SK-N-SH (cell line): ENCODE results near the gene CA9. TPM values are rescaled to one million over a fixed set of nuclear protein-coding genes. Genes with fewer than 3 reads are reported as not detected.
"Not testable (repeated sequence)": the region's sequence is repeated elsewhere in the genome, so short reads cannot be mapped to it uniquely, and the experiment has no call there.

Experiments
- CTCF ChIA-PET: fragments of 300-600, 350-600 bp; formaldehyde crosslinking; extraction: SDS; loops from one replicate; lab custom pipeline; 2021; lab: Yijun Ruan, JAX
- POLR2A ChIA-PET: fragments of 350-600 bp; sonication (Branson Sonifier 250); formaldehyde crosslinking; extraction: SDS; loops from one replicate; lab custom pipeline; 2020; ENCODE audit warnings: antibody characterized with exemption, inconsistent platforms; lab: Yijun Ruan, JAX
- DNase-seq: peaks from one replicate; pipeline ENCODE4 v3.0.0; 2012
- H2AFZ ChIP-seq: fragments of 200-600 bp; sonication (generic); 2 replicates; pipeline ENCODE4 v1.8.1; 2016; ENCODE audit warnings: antibody characterized with exemption, mild to moderate bottlenecking, low read depth
- H3F3A ChIP-seq: fragments of 200-600 bp; sonication (generic); replicated peaks from 2 replicates; pipeline ENCODE3; 2016; ENCODE audit warnings: antibody characterized with exemption, mild to moderate bottlenecking; ENCODE audit not compliant: insufficient read depth
- H3K27ac ChIP-seq, 2 experiments: fragments of 200-500 bp in 1 of 2; fragments of 200-600 bp in 1 of 2; sonication (Bioruptor generic) in 1 of 2; sonication (generic), shearing (Covaris generic) in 1 of 2; 2 replicates each; pipeline versions ENCODE4 v1.5.1 to v1.6.1; 2014 to 2016; ENCODE audit warnings: low read depth in 2 of 2, inconsistent platforms in 1 of 2, low read length in 1 of 2, mild to moderate bottlenecking in 1 of 2, mixed read lengths in 1 of 2
- H3K27me3 ChIP-seq: fragments of 200-600 bp; sonication (generic), shearing (Covaris generic); 2 replicates; pipeline ENCODE4 v1.6.1; 2016; ENCODE audit warnings: mixed run types; ENCODE audit not compliant: insufficient read depth
- H3K36me3 ChIP-seq, 2 experiments: fragments of 200-500 bp in 1 of 2; fragments of 200-600 bp in 1 of 2; sonication (Bioruptor generic) in 1 of 2; sonication (generic) in 1 of 2; replicated peaks in 1 of 2; 2 replicates each; pipeline versions ENCODE3 to v1.5.1; 2014 to 2016; ENCODE audit warnings: low read length in 1 of 2, mild to moderate bottlenecking in 1 of 2; ENCODE audit not compliant: insufficient read depth in 2 of 2, control insufficient read depth in 1 of 2
- H3K4me1 ChIP-seq, 2 experiments: fragments of 200-500 bp in 1 of 2; fragments of 200-600 bp in 1 of 2; sonication (Bioruptor generic) in 1 of 2; sonication (generic), shearing (Covaris generic) in 1 of 2; 2 replicates each; pipeline versions ENCODE4 v1.5.1 to v1.6.1; 2014 to 2016; ENCODE audit warnings: low read depth in 1 of 2, low read length in 1 of 2, mixed run types in 1 of 2; ENCODE audit not compliant: insufficient read depth in 2 of 2, control insufficient read depth in 1 of 2
- H3K4me2 ChIP-seq: fragments of 200-600 bp; sonication (generic), shearing (Covaris generic); 2 replicates; pipeline ENCODE4 v1.6.1; 2017; ENCODE audit warnings: mixed run types
- H3K4me3 ChIP-seq, 2 experiments: fragments of 200-500 bp in 1 of 2; fragments of 200-600 bp in 1 of 2; sonication (Bioruptor generic) in 1 of 2; sonication (generic), shearing (Covaris generic) in 1 of 2; 2 replicates each; pipeline versions ENCODE4 v1.5.1 to v1.8.1; 2014 to 2016; ENCODE audit warnings: low read depth in 2 of 2, inconsistent platforms in 1 of 2, low read length in 1 of 2, mild to moderate bottlenecking in 1 of 2, mixed read lengths in 1 of 2, moderate library complexity in 1 of 2
- H3K79me2 ChIP-seq: fragments of 200-600 bp; sonication (generic); 2 replicates; pipeline ENCODE4 v1.8.1; 2017; ENCODE audit warnings: mild to moderate bottlenecking; ENCODE audit not compliant: insufficient read depth
- H3K9ac ChIP-seq: fragments of 200-600 bp; sonication (generic); 2 replicates; pipeline ENCODE4 v1.6.1; 2017; ENCODE audit warnings: mixed run types
- H3K9me2 ChIP-seq: fragments of 200-600 bp; sonication (generic); 2 replicates; pipeline ENCODE4 v1.6.1; 2017; ENCODE audit warnings: mixed run types
- H3K9me3 ChIP-seq: fragments of 200-600 bp; sonication (generic); 2 replicates; pipeline ENCODE4 v1.6.1; 2017; ENCODE audit warnings: mixed run types, mild to moderate bottlenecking, moderate library complexity
- H4K20me1 ChIP-seq: fragments of 200-600 bp; sonication (generic); 2 replicates; pipeline ENCODE4 v1.6.1; 2017; ENCODE audit warnings: mild to moderate bottlenecking, mixed run types; ENCODE audit not compliant: insufficient read depth
- CTCF ChIP-seq: fragments of 200-600 bp; sonication (generic); IDR thresholded peaks from 2 replicates; pipeline ENCODE4 v1.6.1; 2017; ENCODE audit warnings: antibody characterized with exemption, mild to moderate bottlenecking, moderate library complexity
- EZH2phosphoT487 ChIP-seq: fragments of 200-600 bp; sonication (generic); IDR thresholded peaks from 2 replicates; pipeline ENCODE4 v1.6.1; 2017; ENCODE audit warnings: low read depth, mixed run types, mild to moderate bottlenecking, antibody characterized with exemption, moderate library complexity, borderline replicate concordance
- GABPA ChIP-seq: IDR thresholded peaks from 2 replicates; pipeline ENCODE4 v1.4.0; 2012; ENCODE audit warnings: low read depth, mild to moderate bottlenecking
- GATA2 ChIP-seq: sonication (generic); formaldehyde crosslinking; IDR thresholded peaks from 2 replicates; pipeline ENCODE4 v1.5.0; 2020; ENCODE audit warnings: mild to moderate bottlenecking, missing genetic modification reagents
- IRF3 ChIP-seq: fragments of 150-350 bp; IDR thresholded peaks from 2 replicates; pipeline ENCODE4 v1.6.1; 2016; ENCODE audit warnings: mild to moderate bottlenecking, low read depth, low read length
- MXI1 ChIP-seq: IDR thresholded peaks from 2 replicates; pipeline ENCODE4 v1.6.1; 2012; ENCODE audit warnings: mild to moderate bottlenecking, low read depth, low read length, improper control_type of control experiment
- NRF1 ChIP-seq: IDR thresholded peaks from 2 replicates; pipeline ENCODE4 v1.6.1; 2012; ENCODE audit warnings: low read depth, mild to moderate bottlenecking, low read length
- PBX3 ChIP-seq: IDR thresholded peaks from 2 replicates; pipeline ENCODE4; 2012
- POLR2AphosphoS5 ChIP-seq: IDR thresholded peaks from 2 replicates; pipeline ENCODE4 v1.6.1; 2012; ENCODE audit warnings: low read depth, low read length
- RAD21 ChIP-seq: IDR thresholded peaks from 2 replicates; pipeline ENCODE4 v1.6.1; 2012; ENCODE audit warnings: mild to moderate bottlenecking, low read length
- RFX5 ChIP-seq: IDR thresholded peaks from 2 replicates; pipeline ENCODE4 v1.6.1; 2012; ENCODE audit warnings: mild to moderate bottlenecking, improper control_type of control experiment, low read length
- RXRA ChIP-seq: IDR thresholded peaks from 2 replicates; pipeline ENCODE4 v1.4.0; 2012; ENCODE audit warnings: low read depth, mild to moderate bottlenecking, borderline replicate concordance
- SIN3A ChIP-seq: IDR thresholded peaks from 2 replicates; pipeline ENCODE4 v1.6.1; 2012; ENCODE audit warnings: low read depth, mild to moderate bottlenecking, low read length, moderate library complexity, borderline replicate concordance
- TAF1 ChIP-seq: IDR thresholded peaks from 2 replicates; pipeline ENCODE4 v1.6.1; 2012; ENCODE audit warnings: low read depth, mild to moderate bottlenecking, low read length, moderate library complexity, borderline replicate concordance
- TCF12 ChIP-seq: IDR thresholded peaks from 2 replicates; pipeline ENCODE4 v1.4.0; 2012
- TEAD4 ChIP-seq: IDR thresholded peaks from 2 replicates; pipeline ENCODE4 v1.4.0; 2012; ENCODE audit warnings: mild to moderate bottlenecking, borderline replicate concordance; ENCODE audit not compliant: insufficient read depth
- WGBS: methylation state at CpG from one replicate; pipeline ENCODE4 v1.1.6; 2017; ENCODE audit warnings: low lambda C conversion rate; 5-methylcytosine and 5-hydroxymethylcytosine counted together
- polyA plus RNA-seq, 3 experiments: library from polyadenylated mRNA; depleted of rRNA; stranded (reverse); fragments of >200 nt; gene quantifications; 2 replicates each; pipeline ENCODE4 v1.2.3, GENCODE V29; 2012
- TF ChIP-seq, protein P1 (sequence below): IDR thresholded peaks from 2 replicates; pipeline ENCODE4 v1.6.1; 2012; ENCODE audit warnings: mild to moderate bottlenecking, low read depth, low read length, moderate library complexity
- TF ChIP-seq, protein P2 (sequence below): IDR thresholded peaks from 2 replicates; pipeline ENCODE4 v1.4.0; 2012; ENCODE audit warnings: low read depth, borderline replicate concordance
- TF ChIP-seq, protein P3 (sequence below): IDR thresholded peaks from 2 replicates; pipeline ENCODE4 v1.4.0; 2012; ENCODE audit warnings: low read depth

The CA9 gene
- polyA plus RNA-seq, 1 of the 3 experiments (the other 2 are of a cell fraction), result 1.4 TPM

DNA sequence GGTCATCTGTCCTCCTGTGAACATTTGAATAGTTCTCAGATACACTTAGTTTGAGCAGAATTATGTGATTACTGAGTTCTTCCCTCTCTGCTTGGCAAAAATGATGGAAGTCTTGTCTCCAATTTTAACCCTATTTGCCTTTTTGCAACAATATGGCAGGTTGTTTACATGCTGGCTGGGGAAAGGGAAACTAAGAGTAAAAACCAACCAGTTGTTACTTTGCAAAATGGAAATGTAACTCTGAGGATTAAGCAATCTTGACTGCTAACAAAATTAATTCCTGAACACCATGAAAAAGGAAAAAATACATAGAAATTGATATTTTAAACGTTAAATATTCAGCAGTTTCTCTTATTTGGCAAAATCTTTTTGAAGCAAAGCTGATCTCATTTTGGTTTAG, 34.1 kb upstream of the CA9 start:
- TF ChIP-seq MXI1 (no peak), TCF12 (no peak), TEAD4 (no peak), GABPA (no peak), GATA2 (CRISPR knock-in tag) (no peak), POLR2AphosphoS5 (no peak), TAF1 (no peak), RAD21 (no peak), IRF3 (no peak), RFX5 (no peak), CTCF (no peak), NRF1 (no peak), SIN3A (no peak), RXRA (no peak), PBX3 (no peak), EZH2phosphoT487 (no peak)
- TF ChIP-seq, protein P1, sequence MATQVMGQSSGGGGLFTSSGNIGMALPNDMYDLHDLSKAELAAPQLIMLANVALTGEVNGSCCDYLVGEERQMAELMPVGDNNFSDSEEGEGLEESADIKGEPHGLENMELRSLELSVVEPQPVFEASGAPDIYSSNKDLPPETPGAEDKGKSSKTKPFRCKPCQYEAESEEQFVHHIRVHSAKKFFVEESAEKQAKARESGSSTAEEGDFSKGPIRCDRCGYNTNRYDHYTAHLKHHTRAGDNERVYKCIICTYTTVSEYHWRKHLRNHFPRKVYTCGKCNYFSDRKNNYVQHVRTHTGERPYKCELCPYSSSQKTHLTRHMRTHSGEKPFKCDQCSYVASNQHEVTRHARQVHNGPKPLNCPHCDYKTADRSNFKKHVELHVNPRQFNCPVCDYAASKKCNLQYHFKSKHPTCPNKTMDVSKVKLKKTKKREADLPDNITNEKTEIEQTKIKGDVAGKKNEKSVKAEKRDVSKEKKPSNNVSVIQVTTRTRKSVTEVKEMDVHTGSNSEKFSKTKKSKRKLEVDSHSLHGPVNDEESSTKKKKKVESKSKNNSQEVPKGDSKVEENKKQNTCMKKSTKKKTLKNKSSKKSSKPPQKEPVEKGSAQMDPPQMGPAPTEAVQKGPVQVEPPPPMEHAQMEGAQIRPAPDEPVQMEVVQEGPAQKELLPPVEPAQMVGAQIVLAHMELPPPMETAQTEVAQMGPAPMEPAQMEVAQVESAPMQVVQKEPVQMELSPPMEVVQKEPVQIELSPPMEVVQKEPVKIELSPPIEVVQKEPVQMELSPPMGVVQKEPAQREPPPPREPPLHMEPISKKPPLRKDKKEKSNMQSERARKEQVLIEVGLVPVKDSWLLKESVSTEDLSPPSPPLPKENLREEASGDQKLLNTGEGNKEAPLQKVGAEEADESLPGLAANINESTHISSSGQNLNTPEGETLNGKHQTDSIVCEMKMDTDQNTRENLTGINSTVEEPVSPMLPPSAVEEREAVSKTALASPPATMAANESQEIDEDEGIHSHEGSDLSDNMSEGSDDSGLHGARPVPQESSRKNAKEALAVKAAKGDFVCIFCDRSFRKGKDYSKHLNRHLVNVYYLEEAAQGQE, result no peak
- TF ChIP-seq, protein P2, sequence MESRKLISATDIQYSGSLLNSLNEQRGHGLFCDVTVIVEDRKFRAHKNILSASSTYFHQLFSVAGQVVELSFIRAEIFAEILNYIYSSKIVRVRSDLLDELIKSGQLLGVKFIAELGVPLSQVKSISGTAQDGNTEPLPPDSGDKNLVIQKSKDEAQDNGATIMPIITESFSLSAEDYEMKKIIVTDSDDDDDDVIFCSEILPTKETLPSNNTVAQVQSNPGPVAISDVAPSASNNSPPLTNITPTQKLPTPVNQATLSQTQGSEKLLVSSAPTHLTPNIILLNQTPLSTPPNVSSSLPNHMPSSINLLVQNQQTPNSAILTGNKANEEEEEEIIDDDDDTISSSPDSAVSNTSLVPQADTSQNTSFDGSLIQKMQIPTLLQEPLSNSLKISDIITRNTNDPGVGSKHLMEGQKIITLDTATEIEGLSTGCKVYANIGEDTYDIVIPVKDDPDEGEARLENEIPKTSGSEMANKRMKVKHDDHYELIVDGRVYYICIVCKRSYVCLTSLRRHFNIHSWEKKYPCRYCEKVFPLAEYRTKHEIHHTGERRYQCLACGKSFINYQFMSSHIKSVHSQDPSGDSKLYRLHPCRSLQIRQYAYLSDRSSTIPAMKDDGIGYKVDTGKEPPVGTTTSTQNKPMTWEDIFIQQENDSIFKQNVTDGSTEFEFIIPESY, result no peak
- TF ChIP-seq, protein P3, sequence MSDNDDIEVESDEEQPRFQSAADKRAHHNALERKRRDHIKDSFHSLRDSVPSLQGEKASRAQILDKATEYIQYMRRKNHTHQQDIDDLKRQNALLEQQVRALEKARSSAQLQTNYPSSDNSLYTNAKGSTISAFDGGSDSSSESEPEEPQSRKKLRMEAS, result no peak
- Histone ChIP-seq H3K79me2 (no peaks in the 10 kb centered on the region), H3K27me3 (no peaks in the 10 kb centered on the region), H3K9ac (no peak overlapping the region), H3K27ac (no peak overlapping the region), H3K4me1 (no peaks in the 10 kb centered on the region), H3K9me3 (no peaks in the 10 kb centered on the region), H2AFZ (no peak overlapping the region), H3K36me3 (no peaks in the 10 kb centered on the region), H4K20me1 (no peaks in the 10 kb centered on the region), H3K4me2 (no peak overlapping the region), H3K4me3 (no peak overlapping the region), H3K9me2 (no peaks in the 10 kb centered on the region), H3F3A (no peaks in the 10 kb centered on the region)
- CTCF ChIA-PET, result interaction anchor here (1.5 kb wide), 1 partner anchor 28 kb away, joined by 5 read pairs; no protein-coding TSS in a partner anchor
- 76% methylated on average over 1 of the region's 1 CpG for WGBS
- no peak for DNase-seq
- POLR2A ChIA-PET, result no interaction called here

GRCh38 chr9:35640431-35640830, 33.3 kb upstream of the CA9 start:
- POLR2A ChIA-PET, H3K9ac ChIP-seq, H3K4me3 ChIP-seq, H3K79me2 ChIP-seq, H3K27ac ChIP-seq, H3K36me3 ChIP-seq, DNase-seq, H2AFZ ChIP-seq, H4K20me1 ChIP-seq, H3K9me3 ChIP-seq, H3K27me3 ChIP-seq, H3K4me2 ChIP-seq, H3K9me2 ChIP-seq, H3F3A ChIP-seq, H3K4me1 ChIP-seq: not testable (repeated sequence)
- WGBS, result 92% methylated on average over 15 of the region's 15 CpGs
- CTCF ChIA-PET, result interaction anchor here (1.5 kb wide), 1 partner anchor 29 kb away, joined by 5 read pairs; no protein-coding TSS in a partner anchor
